MCF 10A (cell line): ENCODE results near the gene TRAF2. TPM values are rescaled to one million over a fixed set of nuclear protein-coding genes. Genes with fewer than 3 reads are reported as not detected.

ENCODE experiments used
- BruUV-seq: library from RNA; stranded (reverse); fragments of 400-500 nt; replicated peaks from 2 replicates; lab custom pipeline; 2021; lab: Mats Ljungman, UMichigan
- CTCF ChIA-PET: fragments of 300-600 bp; sonication (Branson Sonifier 250); formaldehyde crosslinking; extraction: SDS; loops from one replicate; lab custom pipeline; 2021; ENCODE audit warnings: antibody characterized with exemption, inconsistent platforms; lab: Yijun Ruan, JAX
- POLR2A ChIA-PET: fragments of 300-600, 350-650 bp; sonication (Branson Sonifier 250); formaldehyde crosslinking; extraction: SDS; loops from one replicate; lab custom pipeline; 2020; ENCODE audit warnings: antibody characterized with exemption, inconsistent platforms; lab: Yijun Ruan, JAX
- DNase-seq: peaks from one replicate; pipeline ENCODE4 v3.0.0-alpha.2; 2018; ENCODE audit not compliant: unreplicated experiment
- H3K27ac Mint-ChIP-seq: one replicate; pipeline ENCODE4 v1.8.0; 2022; ENCODE audit warnings: mild to moderate bottlenecking, low read depth, mixed read lengths; ENCODE audit not compliant: unreplicated experiment
- H3K27me3 Mint-ChIP-seq: one replicate; pipeline ENCODE4 v1.8.0; 2022; ENCODE audit warnings: mixed read lengths; ENCODE audit not compliant: insufficient read depth, unreplicated experiment
- H3K36me3 Mint-ChIP-seq: one replicate; pipeline ENCODE4 v1.8.0; 2022; ENCODE audit warnings: mild to moderate bottlenecking, moderate library complexity, mixed read lengths; ENCODE audit not compliant: insufficient read depth, unreplicated experiment
- H3K4me1 Mint-ChIP-seq: one replicate; pipeline ENCODE4 v1.8.0; 2022; ENCODE audit warnings: mixed read lengths; ENCODE audit not compliant: insufficient read depth, unreplicated experiment
- H3K4me3 Mint-ChIP-seq: one replicate; pipeline ENCODE4 v1.8.0; 2022; ENCODE audit warnings: mild to moderate bottlenecking, moderate library complexity, mixed read lengths; ENCODE audit not compliant: unreplicated experiment
- H3K9me3 Mint-ChIP-seq: one replicate; pipeline ENCODE4 v1.8.0; 2022; ENCODE audit warnings: mixed read lengths; ENCODE audit not compliant: unreplicated experiment
- intact Hi-C: fragments of 100-400 bp; cut with micrococcal nuclease; formaldehyde crosslinking; loops from 2 replicates; pipeline ENCODE4 v1.14.1; 2022
- total RNA-seq: library from RNA; stranded (reverse); gene quantifications from 2 replicates; pipeline ENCODE4 v1.2.3, GENCODE V29; 2022
- TF ChIP-seq, protein P1 (sequence below): fragments of 200-600 bp; IDR thresholded peaks from one replicate; pipeline ENCODE4 v1.8.0; 2022; ENCODE audit warnings: antibody characterized with exemption, mild to moderate bottlenecking; ENCODE audit not compliant: unreplicated experiment

Gene TRAF2
- total RNA-seq, 1 experiment from 2014 or later: 14.1 TPM

DNA sequence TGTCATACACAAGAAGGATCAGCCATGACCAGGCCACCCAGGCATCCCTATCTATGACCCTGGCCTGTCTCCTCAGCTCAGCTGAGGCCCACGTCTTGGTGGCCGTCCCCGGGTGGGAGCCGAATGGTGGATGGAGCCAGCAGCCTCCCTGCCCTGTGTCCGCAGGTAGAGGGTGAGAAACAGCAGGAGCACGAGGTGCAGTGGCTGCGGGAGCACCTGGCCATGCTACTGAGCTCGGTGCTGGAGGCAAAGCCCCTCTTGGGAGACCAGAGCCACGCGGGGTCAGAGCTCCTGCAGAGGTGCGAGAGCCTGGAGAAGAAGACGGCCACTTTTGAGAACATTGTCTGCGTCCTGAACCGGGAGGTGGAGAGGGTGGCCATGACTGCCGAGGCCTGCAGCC, 33.8 kb downstream of the TRAF2 start:
- H3K27me3 Mint-ChIP-seq: no peaks in the 10 kb centered on the region
- H3K4me3 Mint-ChIP-seq: no peak overlapping the region
- no peak for DNase-seq
- H3K36me3 Mint-ChIP-seq: peaks cover 60% of the 10 kb centered on the region
- H3K4me1 Mint-ChIP-seq: no peaks in the 10 kb centered on the region
- CTCF ChIA-PET: interaction anchor here (0.6 kb wide), 1 partner anchor 18 kb away, joined by 3 read pairs; no protein-coding TSS in a partner anchor
- H3K27ac Mint-ChIP-seq: no peak overlapping the region
- TF ChIP-seq, protein P1, sequence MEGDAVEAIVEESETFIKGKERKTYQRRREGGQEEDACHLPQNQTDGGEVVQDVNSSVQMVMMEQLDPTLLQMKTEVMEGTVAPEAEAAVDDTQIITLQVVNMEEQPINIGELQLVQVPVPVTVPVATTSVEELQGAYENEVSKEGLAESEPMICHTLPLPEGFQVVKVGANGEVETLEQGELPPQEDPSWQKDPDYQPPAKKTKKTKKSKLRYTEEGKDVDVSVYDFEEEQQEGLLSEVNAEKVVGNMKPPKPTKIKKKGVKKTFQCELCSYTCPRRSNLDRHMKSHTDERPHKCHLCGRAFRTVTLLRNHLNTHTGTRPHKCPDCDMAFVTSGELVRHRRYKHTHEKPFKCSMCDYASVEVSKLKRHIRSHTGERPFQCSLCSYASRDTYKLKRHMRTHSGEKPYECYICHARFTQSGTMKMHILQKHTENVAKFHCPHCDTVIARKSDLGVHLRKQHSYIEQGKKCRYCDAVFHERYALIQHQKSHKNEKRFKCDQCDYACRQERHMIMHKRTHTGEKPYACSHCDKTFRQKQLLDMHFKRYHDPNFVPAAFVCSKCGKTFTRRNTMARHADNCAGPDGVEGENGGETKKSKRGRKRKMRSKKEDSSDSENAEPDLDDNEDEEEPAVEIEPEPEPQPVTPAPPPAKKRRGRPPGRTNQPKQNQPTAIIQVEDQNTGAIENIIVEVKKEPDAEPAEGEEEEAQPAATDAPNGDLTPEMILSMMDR: no peak
- H3K9me3 Mint-ChIP-seq: no peaks in the 10 kb centered on the region
- intact Hi-C loops: no loop called here
- BruUV-seq: no TSS peak
- POLR2A ChIA-PET: interaction anchor here (0.6 kb wide), 1 partner anchor 105 kb away, joined by 3 read pairs; no protein-coding TSS in a partner anchor

DNA sequence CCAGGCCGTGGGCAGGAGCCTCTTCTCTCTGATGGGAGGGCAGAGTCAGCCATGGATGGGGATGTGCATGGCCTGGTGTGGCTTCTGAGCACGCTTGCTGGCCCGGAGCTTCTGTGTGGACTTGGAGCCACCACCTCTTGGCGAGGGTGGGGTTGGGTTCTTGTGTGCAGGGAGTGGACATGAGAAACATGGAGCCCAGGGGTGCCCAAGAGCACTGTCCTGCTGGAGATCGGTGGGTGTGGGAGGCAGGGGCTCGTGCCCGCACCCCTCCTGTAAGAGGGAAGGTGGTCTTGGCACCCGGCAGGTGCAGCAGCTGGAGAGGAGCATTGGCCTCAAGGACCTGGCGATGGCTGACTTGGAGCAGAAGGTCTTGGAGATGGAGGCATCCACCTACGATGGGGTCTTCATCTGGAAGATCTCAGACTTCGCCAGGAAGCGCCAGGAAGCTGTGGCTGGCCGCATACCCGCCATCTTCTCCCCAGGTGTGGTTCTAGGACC, 34.5 kb downstream of the TRAF2 start:
- intact Hi-C loops: no loop called here
- TF ChIP-seq, protein P1: no peak
- peaks cover 55% of the 10 kb centered on the region for H3K36me3 Mint-ChIP-seq
- H3K27ac Mint-ChIP-seq: no peak overlapping the region
- DNase-seq: no peak
- no peak overlapping the region for H3K4me3 Mint-ChIP-seq
- no peaks in the 10 kb centered on the region for H3K4me1 Mint-ChIP-seq
- CTCF ChIA-PET: interaction anchor here (0.9 kb wide), 1 partner anchor 114 kb away, joined by 5 read pairs; no protein-coding TSS in a partner anchor
- H3K27me3 Mint-ChIP-seq: no peaks in the 10 kb centered on the region
- H3K9me3 Mint-ChIP-seq: no peaks in the 10 kb centered on the region
- POLR2A ChIA-PET: no interaction called here
- no TSS peak for BruUV-seq

- CTCF ChIA-PET: interaction anchor here (0.9 kb wide), 1 partner anchor 114 kb away, joined by 5 read pairs; no protein-coding TSS in a partner anchor
- H3K9me3 Mint-ChIP-seq: no peaks in the 10 kb centered on the region
- H3K27me3 Mint-ChIP-seq: no peaks in the 10 kb centered on the region
- intact Hi-C loops: no loop called here
- TF ChIP-seq, protein P1: no peak
- H3K4me3 Mint-ChIP-seq: no peak overlapping the region
- H3K27ac Mint-ChIP-seq: no peak overlapping the region
- BruUV-seq: no TSS peak
- POLR2A ChIA-PET: no interaction called here
- H3K4me1 Mint-ChIP-seq: no peaks in the 10 kb centered on the region
- peaks cover 50% of the 10 kb centered on the region for H3K36me3 Mint-ChIP-seq
- DNase-seq: no peak
Observed at GRCh38 chr9:136921307-136921706, 35.0 kb downstream of the TRAF2 start.

GRCh38 chr9:136921718-136922117, 35.4 kb downstream of the TRAF2 start:
- H3K27me3 Mint-ChIP-seq: no peaks in the 10 kb centered on the region
- no peak overlapping the region for H3K4me3 Mint-ChIP-seq
- H3K9me3 Mint-ChIP-seq: no peaks in the 10 kb centered on the region
- ChIA-PET CTCF (interaction anchor here (0.9 kb wide), 1 partner anchor 113 kb away, joined by 5 read pairs; no protein-coding TSS in a partner anchor), POLR2A (no interaction called here)
- TF ChIP-seq, protein P1: no peak
- intact Hi-C loops: no loop called here
- peaks cover 47% of the 10 kb centered on the region for H3K36me3 Mint-ChIP-seq
- H3K27ac Mint-ChIP-seq: no peak overlapping the region
- H3K4me1 Mint-ChIP-seq: no peaks in the 10 kb centered on the region
- DNase-seq: no peak
- no TSS peak for BruUV-seq
